Breast epithelium (tissue), 3 donors: ENCODE results near the gene RPSA.

Source experiments
- POLR2A ChIP-seq: fragments of 450-650 bp; IDR thresholded peaks from one replicate; pipeline ENCODE4 v1.6.1; 2016; ENCODE audit warnings: antibody characterized with exemption, mild to moderate bottlenecking, moderate library complexity
- TF ChIP-seq, protein P1 (sequence below), 3 donors: fragments of 450-650 bp; IDR thresholded peaks; one replicate each; pipeline ENCODE4 v1.5.1; 2016 to 2017; ENCODE audit warnings: antibody characterized with exemption in 3 of 3, mild to moderate bottlenecking in 3 of 3, moderate library complexity in 3 of 3

DNA sequence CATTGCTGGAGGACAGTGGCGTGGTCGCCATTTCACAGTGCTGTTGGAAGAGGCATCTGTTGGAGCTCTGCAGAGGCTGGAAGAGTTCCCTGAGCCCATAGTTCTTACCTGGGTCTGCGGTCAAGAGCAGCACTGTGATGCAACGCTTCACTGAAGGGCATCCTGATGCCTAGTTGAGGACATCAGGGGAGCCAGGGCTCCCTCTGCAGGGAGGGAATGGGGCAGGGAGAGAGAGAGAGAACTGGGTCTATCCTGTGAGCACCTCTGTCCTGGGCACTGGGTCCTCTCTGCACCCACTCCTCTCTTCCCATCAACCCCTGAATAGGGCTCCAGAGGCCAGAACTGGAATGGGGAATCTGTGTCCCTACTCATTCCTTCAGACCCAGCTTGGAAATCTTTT, 37.0 kb downstream of the RPSA start:
- TF ChIP-seq, protein P1, sequence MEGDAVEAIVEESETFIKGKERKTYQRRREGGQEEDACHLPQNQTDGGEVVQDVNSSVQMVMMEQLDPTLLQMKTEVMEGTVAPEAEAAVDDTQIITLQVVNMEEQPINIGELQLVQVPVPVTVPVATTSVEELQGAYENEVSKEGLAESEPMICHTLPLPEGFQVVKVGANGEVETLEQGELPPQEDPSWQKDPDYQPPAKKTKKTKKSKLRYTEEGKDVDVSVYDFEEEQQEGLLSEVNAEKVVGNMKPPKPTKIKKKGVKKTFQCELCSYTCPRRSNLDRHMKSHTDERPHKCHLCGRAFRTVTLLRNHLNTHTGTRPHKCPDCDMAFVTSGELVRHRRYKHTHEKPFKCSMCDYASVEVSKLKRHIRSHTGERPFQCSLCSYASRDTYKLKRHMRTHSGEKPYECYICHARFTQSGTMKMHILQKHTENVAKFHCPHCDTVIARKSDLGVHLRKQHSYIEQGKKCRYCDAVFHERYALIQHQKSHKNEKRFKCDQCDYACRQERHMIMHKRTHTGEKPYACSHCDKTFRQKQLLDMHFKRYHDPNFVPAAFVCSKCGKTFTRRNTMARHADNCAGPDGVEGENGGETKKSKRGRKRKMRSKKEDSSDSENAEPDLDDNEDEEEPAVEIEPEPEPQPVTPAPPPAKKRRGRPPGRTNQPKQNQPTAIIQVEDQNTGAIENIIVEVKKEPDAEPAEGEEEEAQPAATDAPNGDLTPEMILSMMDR (IDR thresholded peaks at IDR 0.05), result no peak
- TF ChIP-seq POLR2A, result no peak
